A673 (cell line): ENCODE measurements around the gene IL4R.

ENCODE experiments used
- EZH2 ChIP-seq: fragments of 200-600 bp; sonication (generic); IDR thresholded peaks from 2 replicates; pipeline ENCODE4 v1.6.1; 2017; ENCODE audit warnings: borderline replicate concordance, low read depth, mild to moderate bottlenecking, mixed read lengths, antibody characterized with exemption, low read length; ENCODE audit not compliant: poor library complexity, severe bottlenecking
- TF ChIP-seq, protein P1 (sequence below): fragments of 300-800, 200-600 bp; sonication (generic); conservative IDR thresholded peaks from 2 replicates; pipeline ENCODE4 v1.5.1; 2017; ENCODE audit warnings: low read depth, mild to moderate bottlenecking, antibody characterized with exemption, low read length, moderate library complexity, mixed read lengths

DNA sequence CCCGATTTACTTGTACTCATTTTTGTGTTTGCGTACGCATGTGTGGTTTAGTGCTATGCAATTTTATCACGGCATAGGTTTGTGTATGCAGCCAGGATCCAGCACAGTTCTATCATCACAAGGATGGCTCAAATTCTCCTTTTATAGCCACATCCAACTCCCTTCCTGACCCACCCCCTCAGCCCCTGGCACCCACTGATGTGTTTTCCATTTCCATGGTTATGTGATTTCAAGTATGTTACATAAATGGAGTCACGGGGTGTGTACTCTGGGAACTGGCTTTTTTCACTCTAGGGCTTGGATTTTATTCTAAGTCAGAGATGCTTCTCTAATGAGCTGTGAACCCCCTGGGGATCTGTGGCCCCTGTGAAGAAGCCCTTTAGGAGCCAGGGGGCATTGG, 16.8 kb downstream of the IL4R start:
- TF ChIP-seq, protein P1, sequence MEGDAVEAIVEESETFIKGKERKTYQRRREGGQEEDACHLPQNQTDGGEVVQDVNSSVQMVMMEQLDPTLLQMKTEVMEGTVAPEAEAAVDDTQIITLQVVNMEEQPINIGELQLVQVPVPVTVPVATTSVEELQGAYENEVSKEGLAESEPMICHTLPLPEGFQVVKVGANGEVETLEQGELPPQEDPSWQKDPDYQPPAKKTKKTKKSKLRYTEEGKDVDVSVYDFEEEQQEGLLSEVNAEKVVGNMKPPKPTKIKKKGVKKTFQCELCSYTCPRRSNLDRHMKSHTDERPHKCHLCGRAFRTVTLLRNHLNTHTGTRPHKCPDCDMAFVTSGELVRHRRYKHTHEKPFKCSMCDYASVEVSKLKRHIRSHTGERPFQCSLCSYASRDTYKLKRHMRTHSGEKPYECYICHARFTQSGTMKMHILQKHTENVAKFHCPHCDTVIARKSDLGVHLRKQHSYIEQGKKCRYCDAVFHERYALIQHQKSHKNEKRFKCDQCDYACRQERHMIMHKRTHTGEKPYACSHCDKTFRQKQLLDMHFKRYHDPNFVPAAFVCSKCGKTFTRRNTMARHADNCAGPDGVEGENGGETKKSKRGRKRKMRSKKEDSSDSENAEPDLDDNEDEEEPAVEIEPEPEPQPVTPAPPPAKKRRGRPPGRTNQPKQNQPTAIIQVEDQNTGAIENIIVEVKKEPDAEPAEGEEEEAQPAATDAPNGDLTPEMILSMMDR: no peak
- TF ChIP-seq EZH2: no peak
